ENCODE results near the gene CDHR5.
"Not testable (repeated sequence)": the region's sequence is repeated elsewhere in the genome, so short reads cannot be mapped to it uniquely, and the experiment has no call there.

Gene CDHR5

GRCh38 chr11:586376-587316 lies 38.1 kb downstream of the CDHR5 start:
- no peak for DNase-seq (ENCODE audit: low spot score)

GRCh38 chr11:584287-584686 lies 40.5 kb downstream of the CDHR5 start:
- no peak for DNase-seq (ENCODE audit: low spot score)

GRCh38 chr11:581752-582151 lies 43.0 kb downstream of the CDHR5 start:
- no peak for DNase-seq (ENCODE audit: low spot score)

- no peak for DNase-seq (ENCODE audit: low spot score)
These were observed 43.4 kb downstream of the CDHR5 start for GRCh38 chr11:581342-581741.

GRCh38 chr11:579830-580601 lies 44.7 kb downstream of the CDHR5 start:
- no peak for DNase-seq (ENCODE audit: low spot score)

GRCh38 chr11:578276-579035 lies 46.3 kb downstream of the CDHR5 start:
- DNase-seq (ENCODE audit: low spot score): no peak

GRCh38 chr11:577611-577894 lies 47.2 kb downstream of the CDHR5 start:
- no peak for DNase-seq (ENCODE audit: low spot score)

- no peak for DNase-seq (ENCODE audit: low spot score)
These were observed 47.7 kb downstream of the CDHR5 start for GRCh38 chr11:576811-577610.

GRCh38 chr11:575996-576768 lies 48.6 kb downstream of the CDHR5 start, which contains the start of gene PHRF1:
TSS of gene PHRF1 (plus strand) at chr11:576470. CDS start at chr11:581513, 5,043 bp downstream.
- DNase-seq (ENCODE audit: low spot score): peak; percentile 93

- peak; percentile 81 for DNase-seq (ENCODE audit: low spot score)
These were observed 49.3 kb downstream of the CDHR5 start for GRCh38 chr11:575313-575995.

GRCh38 chr11:574632-575312 lies 50.0 kb downstream of the CDHR5 start:
- DNase-seq (ENCODE audit: low spot score): no peak

GRCh38 chr11:574031-574570 lies 50.7 kb downstream of the CDHR5 start:
- not testable (repeated sequence) for DNase-seq (ENCODE audit: low spot score)

- DNase-seq (ENCODE audit: low spot score): no peak
These were observed 51.5 kb downstream of the CDHR5 start for GRCh38 chr11:573146-573759.

GRCh38 chr11:571802-572185 lies 53.0 kb downstream of the CDHR5 start:
- no peak for DNase-seq (ENCODE audit: low spot score)

GRCh38 chr11:569158-569885 lies 55.4 kb downstream of the CDHR5 start:
- no peak for DNase-seq (ENCODE audit: low spot score)

- peak; percentile 84 for DNase-seq (ENCODE audit: low spot score)
These were observed 56.2 kb downstream of the CDHR5 start for GRCh38 chr11:568306-569157.

GRCh38 chr11:567629-568292 lies 57.0 kb downstream of the CDHR5 start:
- DNase-seq (ENCODE audit: low spot score): no peak

Measured in cerebellar cortex (tissue), 1 donor.